Endothelial cell (in vitro differentiated cells): Measurements from ENCODE around the gene PLCD1. TPM values are rescaled to one million over a fixed set of nuclear protein-coding genes. Genes with fewer than 3 reads are reported as not detected.

Source experiments
- DNase-seq: peaks from one replicate; pipeline ENCODE4 v3.0.0; 2021; ENCODE audit warnings: low spot score
- H3K27ac Mint-ChIP-seq: one replicate; pipeline ENCODE4 v1.8.0; 2021; ENCODE audit warnings: mixed read lengths, inconsistent platforms; ENCODE audit not compliant: unreplicated experiment
- H3K27me3 Mint-ChIP-seq: one replicate; pipeline ENCODE4 v1.8.0; 2021; ENCODE audit warnings: mild to moderate bottlenecking, moderate library complexity, mixed read lengths, inconsistent platforms; ENCODE audit not compliant: unreplicated experiment
- H3K36me3 Mint-ChIP-seq: one replicate; pipeline ENCODE4 v1.8.0; 2021; ENCODE audit warnings: mild to moderate bottlenecking, low read depth, mixed read lengths, inconsistent platforms; ENCODE audit not compliant: unreplicated experiment
- H3K4me1 Mint-ChIP-seq: one replicate; pipeline ENCODE4 v1.8.0; 2021; ENCODE audit warnings: mild to moderate bottlenecking, mixed read lengths, inconsistent platforms; ENCODE audit not compliant: unreplicated experiment
- H3K4me3 Mint-ChIP-seq: one replicate; pipeline ENCODE4 v1.8.0; 2021; ENCODE audit warnings: mild to moderate bottlenecking, mixed read lengths, inconsistent platforms; ENCODE audit not compliant: unreplicated experiment
- H3K9me3 Mint-ChIP-seq: one replicate; pipeline ENCODE4 v1.8.0; 2021; ENCODE audit warnings: mixed read lengths, inconsistent platforms; ENCODE audit not compliant: unreplicated experiment
- total RNA-seq: library from RNA; stranded (reverse); fragmentation: NEBNext Ultra II Directional; extraction: Animal tissue kit (Norgen Biotek cat#: 25700); gene quantifications from one replicate; pipeline ENCODE4 v1.2.1, GENCODE V29; 2021; ENCODE audit not compliant: unreplicated experiment
- TF ChIP-seq, protein P1 (sequence below): fragments of 200-600 bp; sonication (generic); IDR thresholded peaks from one replicate; pipeline ENCODE4 v1.5.0; 2021; ENCODE audit warnings: antibody characterized with exemption; ENCODE audit not compliant: unreplicated experiment

Gene PLCD1
- total RNA-seq, 1 donor from 2014 or later, result 22.4 TPM

DNA sequence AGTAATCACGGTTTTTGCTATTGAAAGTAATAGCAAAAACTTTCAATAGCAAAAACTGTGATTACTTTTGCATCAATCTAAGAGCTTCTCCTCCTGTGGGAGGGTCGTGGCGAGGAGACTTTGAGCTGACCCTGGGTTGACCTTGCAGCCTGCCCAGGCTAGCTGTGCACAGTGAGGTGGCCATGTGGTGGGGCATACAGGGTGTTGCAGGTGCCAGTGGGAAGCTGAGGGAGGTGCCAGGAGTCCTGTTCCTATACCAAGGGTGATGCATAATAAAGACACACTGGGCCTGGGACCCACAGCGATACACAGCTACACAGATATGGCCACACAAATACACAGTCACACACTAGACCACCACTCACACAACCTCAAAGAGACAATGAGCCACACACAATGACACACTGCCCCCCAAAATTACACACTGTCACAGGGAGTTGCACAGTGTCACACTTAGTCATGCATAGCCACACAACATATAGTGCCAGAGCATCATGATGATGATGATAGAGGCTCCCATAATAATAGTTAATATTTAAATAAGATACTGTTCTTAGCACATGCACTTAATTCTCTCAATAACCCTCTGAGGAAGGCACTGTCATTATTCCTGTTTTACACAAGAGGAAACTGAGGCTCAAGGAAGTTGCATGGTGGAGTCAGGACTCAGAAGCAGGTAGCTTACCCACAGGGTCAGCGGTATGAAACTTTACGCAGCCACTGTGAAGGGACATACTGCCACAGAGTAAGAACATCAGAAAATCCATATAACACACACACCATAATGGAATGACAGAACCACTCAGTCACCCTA lies 6.3 kb downstream of the PLCD1 start:
- DNase-seq, result no peak
- Mint-ChIP-seq H3K4me3 (peak overlapping the region; percentile 89), H3K27ac (peak overlapping the region; percentile 48), H3K27me3 (peaks cover 40% of the 10 kb centered on the region), H3K9me3 (no peaks in the 10 kb centered on the region), H3K36me3 (peaks cover 16% of the 10 kb centered on the region), H3K4me1 (peaks cover 8% of the 10 kb centered on the region)
- TF ChIP-seq, protein P1, sequence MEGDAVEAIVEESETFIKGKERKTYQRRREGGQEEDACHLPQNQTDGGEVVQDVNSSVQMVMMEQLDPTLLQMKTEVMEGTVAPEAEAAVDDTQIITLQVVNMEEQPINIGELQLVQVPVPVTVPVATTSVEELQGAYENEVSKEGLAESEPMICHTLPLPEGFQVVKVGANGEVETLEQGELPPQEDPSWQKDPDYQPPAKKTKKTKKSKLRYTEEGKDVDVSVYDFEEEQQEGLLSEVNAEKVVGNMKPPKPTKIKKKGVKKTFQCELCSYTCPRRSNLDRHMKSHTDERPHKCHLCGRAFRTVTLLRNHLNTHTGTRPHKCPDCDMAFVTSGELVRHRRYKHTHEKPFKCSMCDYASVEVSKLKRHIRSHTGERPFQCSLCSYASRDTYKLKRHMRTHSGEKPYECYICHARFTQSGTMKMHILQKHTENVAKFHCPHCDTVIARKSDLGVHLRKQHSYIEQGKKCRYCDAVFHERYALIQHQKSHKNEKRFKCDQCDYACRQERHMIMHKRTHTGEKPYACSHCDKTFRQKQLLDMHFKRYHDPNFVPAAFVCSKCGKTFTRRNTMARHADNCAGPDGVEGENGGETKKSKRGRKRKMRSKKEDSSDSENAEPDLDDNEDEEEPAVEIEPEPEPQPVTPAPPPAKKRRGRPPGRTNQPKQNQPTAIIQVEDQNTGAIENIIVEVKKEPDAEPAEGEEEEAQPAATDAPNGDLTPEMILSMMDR, result no peak

DNA sequence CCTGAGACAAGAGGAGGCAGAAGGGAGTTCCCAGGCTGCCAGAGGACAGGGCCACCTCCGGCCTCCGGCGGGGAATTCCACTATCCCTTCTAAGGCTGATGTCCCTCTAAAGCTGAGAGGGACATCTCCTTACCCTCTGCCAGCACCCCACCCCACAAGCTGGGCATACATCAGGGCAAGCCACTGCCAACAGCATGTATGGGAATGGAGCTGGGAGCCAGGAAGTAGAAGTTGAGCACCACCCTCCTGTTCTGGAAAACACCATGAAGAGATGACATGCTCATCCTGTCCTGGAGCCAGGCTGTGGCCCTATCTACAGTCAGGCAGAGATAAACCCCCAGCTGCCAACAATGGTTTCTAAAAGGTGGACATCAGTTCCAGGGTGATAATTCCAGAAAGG lies 7.1 kb downstream of the PLCD1 start:
- Mint-ChIP-seq H3K4me1 (peaks cover 8% of the 10 kb centered on the region), H3K9me3 (no peaks in the 10 kb centered on the region), H3K27me3 (peaks cover 32% of the 10 kb centered on the region), H3K4me3 (no peak overlapping the region), H3K27ac (no peak overlapping the region), H3K36me3 (peaks cover 16% of the 10 kb centered on the region)
- DNase-seq, result no peak
- TF ChIP-seq, protein P1, result no peak

DNA sequence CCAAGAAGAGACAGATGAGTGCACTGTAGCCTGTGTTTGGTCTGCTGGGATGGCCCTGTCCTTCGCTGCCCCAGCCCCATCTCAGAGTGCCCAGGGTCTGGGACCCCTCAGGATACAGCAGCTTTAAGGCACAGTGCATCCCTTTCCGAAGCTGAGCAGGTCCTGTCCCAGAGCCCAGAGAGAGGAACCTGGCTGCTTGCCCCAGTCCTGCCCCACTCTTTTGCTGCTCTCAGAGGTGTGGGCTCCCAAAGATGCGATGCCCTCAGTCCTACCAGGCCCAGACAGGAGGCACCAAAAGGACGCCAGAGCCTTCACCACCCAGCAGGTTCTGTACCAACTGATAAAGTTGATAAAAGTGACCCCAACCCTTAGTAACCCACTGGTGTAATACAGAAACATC lies 8.2 kb downstream of the PLCD1 start:
- TF ChIP-seq, protein P1, result no peak
- no peak for DNase-seq
- H3K36me3 Mint-ChIP-seq, result peaks cover 23% of the 10 kb centered on the region
- no peaks in the 10 kb centered on the region for H3K9me3 Mint-ChIP-seq
- no peak overlapping the region for H3K27ac Mint-ChIP-seq
- H3K27me3 Mint-ChIP-seq, result peaks cover 24% of the 10 kb centered on the region
- H3K4me1 Mint-ChIP-seq, result peaks cover 8% of the 10 kb centered on the region
- H3K4me3 Mint-ChIP-seq, result no peak overlapping the region

DNA sequence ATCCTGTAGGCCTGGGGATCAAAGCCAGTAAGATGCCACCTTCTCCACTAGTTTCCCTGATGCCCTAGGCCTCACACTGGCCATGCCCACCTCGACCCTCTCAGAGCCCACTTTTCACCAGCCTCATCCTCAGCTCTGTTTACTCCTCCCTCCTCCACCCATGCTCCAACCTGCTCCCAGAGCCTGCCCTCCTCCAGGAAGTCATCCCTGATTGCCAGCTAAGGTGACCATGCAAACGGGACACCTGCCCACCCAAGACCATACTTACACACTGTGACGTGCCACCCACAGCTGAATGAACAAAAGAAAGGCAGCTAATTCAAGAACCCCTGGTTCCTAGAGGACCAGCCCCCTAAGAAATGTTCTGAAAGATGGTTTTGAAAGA lies 9.1 kb downstream of the PLCD1 start:
- no peak overlapping the region for H3K27ac Mint-ChIP-seq
- H3K36me3 Mint-ChIP-seq, result peaks cover 27% of the 10 kb centered on the region
- no peak for DNase-seq
- H3K4me1 Mint-ChIP-seq, result peaks cover 8% of the 10 kb centered on the region
- H3K4me3 Mint-ChIP-seq, result no peak overlapping the region
- TF ChIP-seq, protein P1, result no peak
- peaks cover 22% of the 10 kb centered on the region for H3K27me3 Mint-ChIP-seq
- no peaks in the 10 kb centered on the region for H3K9me3 Mint-ChIP-seq

DNA sequence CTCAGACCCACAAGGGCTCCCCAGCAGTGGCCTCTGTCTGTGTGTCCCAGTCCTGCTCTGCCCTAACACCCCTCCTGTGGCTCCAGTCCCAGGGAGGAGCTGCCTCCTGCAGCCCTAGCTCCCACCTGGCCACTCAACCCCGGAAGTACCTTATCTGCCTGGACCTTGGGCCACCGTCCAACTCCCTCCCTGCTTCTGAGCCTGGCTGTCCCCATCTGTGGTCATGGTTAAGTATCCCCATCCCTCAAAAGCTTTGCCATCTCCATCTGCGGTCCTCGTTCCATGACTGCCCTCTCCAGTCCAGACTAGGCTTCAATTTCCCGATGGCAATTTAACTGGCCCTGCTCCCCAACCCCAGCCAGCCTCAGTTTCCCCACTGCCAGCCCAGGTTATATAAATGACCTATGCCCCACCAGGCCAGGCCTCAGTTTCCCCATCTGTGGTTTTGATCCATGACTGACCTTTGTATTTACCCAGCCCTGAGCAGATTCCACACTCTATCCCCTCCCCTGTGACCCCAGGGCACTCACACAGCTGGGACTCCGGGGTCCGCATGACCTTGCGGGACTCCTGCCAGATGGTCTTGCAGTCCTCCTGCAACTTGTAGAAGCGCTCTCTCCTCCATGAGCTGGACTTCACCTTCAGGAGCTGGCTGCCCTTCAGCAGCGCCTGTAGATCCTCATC lies 9.6 kb downstream of the PLCD1 start:
- Mint-ChIP-seq H3K4me3 (no peak overlapping the region), H3K4me1 (peaks cover 8% of the 10 kb centered on the region), H3K9me3 (no peaks in the 10 kb centered on the region), H3K27me3 (peaks cover 21% of the 10 kb centered on the region), H3K27ac (peak overlapping the region; percentile 52), H3K36me3 (peaks cover 32% of the 10 kb centered on the region)
- DNase-seq, result no peak
- TF ChIP-seq, protein P1, result no peak
